Activated CD4-positive, alpha-beta T cell treated with anti-CD3 and anti-CD28 coated beads, Interleukin-2, amount 50 U/mL, for 24 hours (primary cell): ENCODE measurements around the gene NR1H4.
"Not testable (repeated sequence)": the region's sequence is repeated elsewhere in the genome, so short reads cannot be mapped to it uniquely, and the experiment has no call there.

ENCODE experiments used
- DNase-seq, 2 donors: peaks; one replicate each; pipeline ENCODE4 v3.0.0-alpha.2; 2020; ENCODE audit warnings: low read depth in 1 of 2, low spot score in 1 of 2

Gene NR1H4

DNA sequence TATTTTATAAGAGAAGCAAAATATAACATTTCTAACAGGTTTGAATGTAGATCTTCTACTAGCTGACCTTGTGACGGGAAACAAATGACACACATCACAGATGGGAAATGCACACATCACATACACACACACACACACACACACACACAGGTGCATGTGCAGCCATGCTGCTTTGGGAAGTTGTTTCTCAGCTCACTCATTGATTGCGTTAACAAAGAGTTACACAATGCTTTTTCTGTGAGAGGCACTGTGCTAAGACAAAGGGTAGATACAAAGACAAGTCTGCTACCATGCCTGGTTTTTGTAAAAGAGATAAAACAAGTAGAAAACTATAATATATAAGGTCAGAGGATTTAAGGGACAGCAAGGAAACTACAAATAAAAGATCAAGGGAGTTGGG, 1.3 kb upstream of the NR1H4 start:
- no peak for DNase-seq

GRCh38 chr12:100473050-100473715, 483 bp upstream of the NR1H4 start:
- no peak for DNase-seq

GRCh38 chr12:100474617-100475016, 951 bp downstream of the NR1H4 start:
- no peak for DNase-seq

DNA sequence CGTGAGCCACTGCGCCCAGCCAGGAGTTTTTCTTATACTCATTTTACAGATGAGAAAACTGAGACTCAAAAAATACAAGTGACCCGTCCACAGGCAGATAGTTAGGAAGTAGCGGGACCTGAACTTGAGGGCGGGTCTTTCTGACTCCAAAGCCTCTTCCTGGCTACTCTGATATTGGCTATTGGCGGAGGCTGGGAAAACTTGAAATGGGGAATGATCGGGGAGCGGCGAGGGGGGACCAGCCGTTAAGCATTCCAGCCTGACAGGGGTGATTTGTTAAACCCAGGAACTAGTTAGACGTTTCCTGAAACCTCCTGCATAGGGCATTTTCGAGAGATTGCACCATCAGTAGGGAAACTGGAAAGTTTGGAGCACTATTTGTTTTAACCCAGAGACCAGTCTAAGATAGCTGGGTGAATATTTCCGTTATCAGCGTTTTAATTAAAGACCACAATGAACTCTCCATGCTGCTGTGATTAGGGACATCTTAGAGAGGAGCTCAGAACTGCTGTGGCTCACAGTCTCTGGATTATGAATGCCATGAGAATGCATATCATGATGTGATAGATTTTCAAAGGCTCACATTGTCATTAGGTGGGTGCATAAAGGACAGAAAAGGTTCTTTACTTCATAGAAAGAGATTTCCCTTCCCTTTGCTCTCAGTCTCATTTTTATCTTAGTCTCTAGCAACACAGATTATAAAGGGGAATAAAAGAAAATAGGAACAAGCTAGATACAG, 2.5 kb downstream of the NR1H4 start:
- no peak for DNase-seq

GRCh38 chr12:100481021-100481420, 7.4 kb downstream of the NR1H4 start:
- DNase-seq: no peak

- no peak for DNase-seq
Observed at GRCh38 chr12:100484183-100484886, 10.7 kb downstream of the NR1H4 start.

- no peak for DNase-seq
Observed at GRCh38 chr12:100484891-100485471, 11.3 kb downstream of the NR1H4 start.

DNA sequence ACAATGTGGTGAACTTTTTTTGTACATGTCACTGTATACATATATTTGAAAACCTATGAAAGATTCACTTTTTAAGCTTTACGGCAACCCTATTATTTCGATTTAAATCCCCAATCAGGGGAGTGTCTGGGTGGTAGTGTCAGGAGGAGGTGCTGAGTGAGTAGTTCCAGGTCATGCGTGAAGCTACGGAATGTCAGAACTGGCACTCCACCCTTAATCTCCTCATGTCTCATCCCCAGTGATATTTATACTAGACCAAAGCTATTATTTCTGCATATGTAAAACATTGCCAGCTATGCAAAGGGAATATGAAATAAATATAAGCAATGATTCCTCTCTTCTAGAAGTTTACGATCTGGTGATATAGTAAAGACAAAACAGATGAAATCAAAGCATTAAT, 12.3 kb downstream of the NR1H4 start:
- no peak for DNase-seq

DNA sequence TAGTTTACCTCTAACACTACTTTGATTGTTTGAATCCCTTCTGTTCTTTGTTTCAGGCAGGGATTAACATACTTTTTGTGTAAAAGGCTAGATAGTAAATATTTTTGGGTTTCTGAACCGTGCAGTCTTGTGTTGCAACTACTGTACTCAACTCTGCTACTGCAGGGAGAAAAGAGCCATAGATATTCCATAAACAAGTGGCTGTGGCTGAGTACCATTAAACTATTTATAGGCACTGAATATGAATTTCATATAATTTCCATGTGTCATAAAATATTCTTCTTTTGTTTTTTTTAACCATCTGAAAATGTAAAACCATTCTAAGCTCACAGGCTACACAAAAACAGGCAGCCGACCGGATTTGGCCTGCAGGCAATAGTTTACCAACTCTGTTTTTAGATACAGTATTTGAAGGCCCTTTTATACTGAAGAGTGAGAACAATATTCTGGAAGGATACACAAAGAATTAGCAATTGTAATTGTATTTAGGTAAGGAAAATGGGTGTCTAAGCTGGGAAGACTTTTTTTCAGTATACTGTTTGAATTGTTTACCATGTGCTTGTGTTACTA, 15.7 kb downstream of the NR1H4 start:
- DNase-seq: no peak

DNA sequence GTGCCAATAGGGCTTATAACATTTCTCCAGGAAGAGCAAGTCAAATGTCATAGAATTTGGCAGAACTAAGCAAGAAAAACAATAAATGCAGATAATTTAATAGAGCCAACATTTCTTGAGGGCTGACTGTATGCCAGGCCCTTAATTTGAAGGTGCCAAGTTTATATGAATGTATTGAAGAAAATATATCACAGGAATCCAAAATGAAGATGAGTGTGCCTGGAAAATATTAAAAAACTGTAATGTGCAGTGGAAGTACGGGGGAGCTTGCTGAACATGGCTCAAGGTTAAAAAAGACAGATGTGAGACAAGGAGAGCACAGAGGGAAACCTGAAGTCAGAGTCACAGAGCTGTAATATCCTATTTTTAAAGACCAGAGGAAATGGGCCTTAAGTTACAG, 16.4 kb downstream of the NR1H4 start:
- DNase-seq: no peak

DNA sequence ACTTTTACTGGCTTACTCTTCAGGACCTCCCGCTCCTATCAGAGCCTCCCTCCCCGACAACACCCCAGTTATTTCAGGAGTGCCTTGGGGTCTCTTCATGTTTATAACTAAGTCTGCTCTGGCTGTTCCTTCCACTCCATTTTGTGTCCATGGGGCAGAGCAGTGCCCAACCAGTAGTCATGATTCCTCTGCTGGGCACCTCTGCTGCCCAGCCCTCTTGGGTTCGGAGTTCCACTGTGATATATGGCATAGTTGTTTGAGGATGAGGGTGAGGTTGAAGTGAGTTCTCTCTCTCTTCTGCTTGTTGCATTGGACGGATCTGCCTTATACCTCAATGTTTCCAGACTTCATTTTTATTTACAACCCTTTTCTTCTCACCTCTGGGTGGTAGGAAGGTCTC, 17.4 kb downstream of the NR1H4 start:
- DNase-seq: no peak

GRCh38 chr12:100493396-100494012, 19.8 kb downstream of the NR1H4 start:
- DNase-seq: no peak

- no peak for DNase-seq
Observed at GRCh38 chr12:100494026-100494425, 20.4 kb downstream of the NR1H4 start.

GRCh38 chr12:100494538-100494937, 20.9 kb downstream of the NR1H4 start:
- no peak for DNase-seq

DNA sequence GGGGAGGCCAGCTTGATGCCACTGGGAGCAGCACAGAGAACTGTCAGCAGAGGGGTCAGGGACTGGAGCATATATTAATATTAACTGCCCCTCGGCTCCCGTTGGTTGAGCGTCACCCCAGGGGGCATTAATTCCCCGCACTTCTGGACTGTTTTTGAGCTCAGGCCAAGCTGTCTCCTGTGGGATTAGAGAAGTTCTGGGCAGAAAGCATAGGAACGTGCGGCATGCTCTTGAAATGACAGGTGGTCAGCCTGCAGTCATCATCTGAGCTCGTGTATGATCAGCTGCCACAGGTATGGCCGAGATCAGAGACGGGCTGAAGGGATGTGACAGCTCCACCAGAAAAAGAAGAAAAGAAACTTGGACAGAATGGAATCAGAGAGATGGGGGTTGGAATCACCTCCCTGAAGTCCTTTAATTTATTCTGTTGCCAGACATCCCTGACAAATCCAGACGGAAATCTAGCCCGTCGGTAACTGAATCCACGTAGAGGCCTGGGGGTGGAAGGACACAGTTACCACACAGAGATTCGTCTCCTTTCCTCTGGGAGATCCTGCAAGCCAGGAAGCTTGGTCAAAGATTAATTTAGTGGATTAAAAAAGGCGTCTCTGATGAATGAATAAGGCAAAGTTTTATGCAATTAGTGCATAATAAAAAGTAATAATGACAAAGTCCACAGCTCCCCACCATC, 23.6 kb downstream of the NR1H4 start:
- DNase-seq: no peak

DNA sequence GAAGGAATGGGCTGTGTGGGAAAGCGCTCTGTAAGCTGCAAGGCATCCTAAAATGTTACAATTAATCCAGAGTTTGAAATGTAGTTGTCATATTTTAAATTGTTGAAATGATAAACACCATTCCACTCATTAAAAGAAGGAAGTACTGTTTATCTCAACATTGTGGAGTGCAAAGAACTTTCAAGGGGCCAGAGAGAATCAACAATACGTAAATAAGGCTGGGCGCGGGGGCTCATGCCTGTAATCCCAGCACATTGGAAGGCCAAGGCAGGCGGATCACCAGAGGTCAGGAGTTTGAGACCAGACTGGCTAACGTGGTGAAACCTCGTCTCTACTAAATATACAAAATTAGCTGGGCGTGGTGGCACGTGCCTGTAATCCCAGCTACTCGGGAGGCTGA, 24.5 kb downstream of the NR1H4 start:
- DNase-seq: no peak

- no peak for DNase-seq
Observed at GRCh38 chr12:100499416-100499815, 25.8 kb downstream of the NR1H4 start.

GRCh38 chr12:100502718-100503117, 29.1 kb downstream of the NR1H4 start:
- not testable (repeated sequence) for DNase-seq

GRCh38 chr12:100503228-100503628, 29.6 kb downstream of the NR1H4 start:
- DNase-seq: no peak

GRCh38 chr12:100504804-100505203, 31.1 kb downstream of the NR1H4 start:
- no peak for DNase-seq

DNA sequence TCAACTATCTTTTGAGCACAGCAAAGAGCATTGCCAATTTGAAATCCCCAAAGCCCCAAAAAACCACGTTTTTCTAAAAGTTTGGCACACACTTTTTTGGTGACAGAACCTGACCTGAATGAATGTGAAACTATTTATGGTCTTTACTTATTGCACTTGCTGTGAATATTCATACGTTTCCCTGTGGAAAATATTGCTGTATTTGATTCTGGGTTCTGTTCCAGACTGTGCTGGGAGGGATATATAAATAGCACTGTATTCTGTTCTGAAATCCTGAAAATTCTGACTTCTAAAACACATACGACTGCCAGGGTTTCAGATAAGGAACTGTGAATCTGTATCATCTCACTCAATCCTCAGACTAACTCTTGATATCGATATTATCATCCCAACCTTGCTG, 35.1 kb downstream of the NR1H4 start:
- DNase-seq: no peak
